ENCODE measurements around the gene COL19A1.
A peak's percentile ranks its signal among the peaks of the same experiment; 100 is the strongest.

Gene COL19A1

GRCh38 chr6:70210462-70210861 is 344.1 kb downstream of the COL19A1 start:
- no peaks in the 10 kb centered on the region for H3K9me3 ChIP-seq (ENCODE audit: insufficient read depth, low read length)
- H3K4me2 ChIP-seq (ENCODE audit: low read length) = no peak overlapping the region
- no peak overlapping the region for H3K4me3 ChIP-seq (ENCODE audit: low read length)
- H3K36me3 ChIP-seq (replicated peaks; ENCODE audit: low read depth, low read length) = no peaks in the 10 kb centered on the region
- H3K4me1 ChIP-seq (ENCODE audit: low read length) = no peaks in the 10 kb centered on the region
- H3K9ac ChIP-seq (ENCODE audit: low read length) = no peak overlapping the region
- H3K27me3 ChIP-seq (ENCODE audit: low read depth, low read length) = no peaks in the 10 kb centered on the region
- no peak overlapping the region for H2AFZ ChIP-seq (ENCODE audit: low read depth, low read length)
- no peaks in the 10 kb centered on the region for H4K20me1 ChIP-seq (ENCODE audit: insufficient read depth, low read length)
- no peak overlapping the region for H3K27ac ChIP-seq (ENCODE audit: low read length)
- TF ChIP-seq CTCF (IDR thresholded peaks at IDR 0.05; ENCODE audit: low read depth, low read length) = peak; percentile 52
- no peak for TF ChIP-seq EZH2phosphoT487 (IDR thresholded peaks at IDR 0.05; ENCODE audit: low read depth)
- H3K79me2 ChIP-seq (ENCODE audit: low read length) = no peaks in the 10 kb centered on the region

GRCh38 chr6:70215460-70216108 is 349.2 kb downstream of the COL19A1 start:
- no peak overlapping the region for H3K27ac ChIP-seq (ENCODE audit: low read length)
- TF ChIP-seq CTCF (IDR thresholded peaks at IDR 0.05; ENCODE audit: low read depth, low read length) = no peak
- TF ChIP-seq EZH2phosphoT487 (IDR thresholded peaks at IDR 0.05; ENCODE audit: low read depth) = no peak
- H3K9me3 ChIP-seq (ENCODE audit: insufficient read depth, low read length) = no peaks in the 10 kb centered on the region
- no peaks in the 10 kb centered on the region for H3K79me2 ChIP-seq (ENCODE audit: low read length)
- H3K27me3 ChIP-seq (ENCODE audit: low read depth, low read length) = peaks cover 4% of the 10 kb centered on the region; the same call in 1 of the 2 replicates
- no peak overlapping the region for H3K4me2 ChIP-seq (ENCODE audit: low read length)
- no peaks in the 10 kb centered on the region for H4K20me1 ChIP-seq (ENCODE audit: insufficient read depth, low read length)
- no peak overlapping the region for H3K4me3 ChIP-seq (ENCODE audit: low read length)
- H3K9ac ChIP-seq (ENCODE audit: low read length) = no peak overlapping the region
- H3K36me3 ChIP-seq (replicated peaks; ENCODE audit: low read depth, low read length) = no peaks in the 10 kb centered on the region
- no peak overlapping the region for H2AFZ ChIP-seq (ENCODE audit: low read depth, low read length)
- H3K4me1 ChIP-seq (ENCODE audit: low read length) = no peaks in the 10 kb centered on the region

- H3K4me3 ChIP-seq (ENCODE audit: low read length) = no peak overlapping the region
- H3K4me1 ChIP-seq (ENCODE audit: low read length) = peaks cover 8% of the 10 kb centered on the region
- H3K9ac ChIP-seq (ENCODE audit: low read length) = no peak overlapping the region
- H3K36me3 ChIP-seq (replicated peaks; ENCODE audit: low read depth, low read length) = no peaks in the 10 kb centered on the region
- no peaks in the 10 kb centered on the region for H4K20me1 ChIP-seq (ENCODE audit: insufficient read depth, low read length)
- H3K27ac ChIP-seq (ENCODE audit: low read length) = no peak overlapping the region
- no peak overlapping the region for H2AFZ ChIP-seq (ENCODE audit: low read depth, low read length)
- no peaks in the 10 kb centered on the region for H3K79me2 ChIP-seq (ENCODE audit: low read length)
- TF ChIP-seq EZH2phosphoT487 (IDR thresholded peaks at IDR 0.05; ENCODE audit: low read depth) (no peak), CTCF (IDR thresholded peaks at IDR 0.05; ENCODE audit: low read depth, low read length) (no peak)
- H3K4me2 ChIP-seq (ENCODE audit: low read length) = no peak overlapping the region
- no peaks in the 10 kb centered on the region for H3K9me3 ChIP-seq (ENCODE audit: insufficient read depth, low read length)
- peaks cover 4% of the 10 kb centered on the region; the same call in 1 of the 2 replicates for H3K27me3 ChIP-seq (ENCODE audit: low read depth, low read length)
Observed at GRCh38 chr6:70216767-70217166, 350.4 kb downstream of the COL19A1 start.

- H3K9me3 ChIP-seq (ENCODE audit: insufficient read depth, low read length) = no peaks in the 10 kb centered on the region
- no peak overlapping the region for H2AFZ ChIP-seq (ENCODE audit: low read depth, low read length)
- no peak overlapping the region for H3K4me3 ChIP-seq (ENCODE audit: low read length)
- no peaks in the 10 kb centered on the region for H3K79me2 ChIP-seq (ENCODE audit: low read length)
- H3K36me3 ChIP-seq (replicated peaks; ENCODE audit: low read depth, low read length) = no peaks in the 10 kb centered on the region
- H3K9ac ChIP-seq (ENCODE audit: low read length) = no peak overlapping the region
- TF ChIP-seq EZH2phosphoT487 (IDR thresholded peaks at IDR 0.05; ENCODE audit: low read depth) (no peak), CTCF (IDR thresholded peaks at IDR 0.05; ENCODE audit: low read depth, low read length) (no peak)
- no peak overlapping the region for H3K4me2 ChIP-seq (ENCODE audit: low read length)
- no peak overlapping the region for H3K27ac ChIP-seq (ENCODE audit: low read length)
- H3K27me3 ChIP-seq (ENCODE audit: low read depth, low read length) = peaks cover 4% of the 10 kb centered on the region; the same call in 1 of the 2 replicates
- peaks cover 9% of the 10 kb centered on the region for H3K4me1 ChIP-seq (ENCODE audit: low read length)
- H4K20me1 ChIP-seq (ENCODE audit: insufficient read depth, low read length) = no peaks in the 10 kb centered on the region
Observed at GRCh38 chr6:70219943-70220613, 353.7 kb downstream of the COL19A1 start.

All from OCI-LY3 (cell line).